ENCODE results near the gene IGSF22.

The IGSF22 gene

GRCh38 chr11:18754308-18754707 is 28.3 kb upstream of the IGSF22 start:
- Histone ChIP-seq H3K23ac (ENCODE audit: low read length) (no peak overlapping the region), H2BK120ac (ENCODE audit: insufficient read depth, low read length, poor library complexity) (no peak overlapping the region), H2AFZ (ENCODE audit: insufficient read depth, low read length, poor library complexity) (no peak overlapping the region), H3K9ac (ENCODE audit: low read length) (no peak overlapping the region), H2BK5ac (ENCODE audit: low read depth, low read length, poor library complexity) (no peak overlapping the region), H3K27me3 (ENCODE audit: insufficient read depth, low read length) (no peaks in the 10 kb centered on the region), H3K4me2 (ENCODE audit: low read length) (no peak overlapping the region), H4K12ac (ENCODE audit: low read depth, low read length) (no peak overlapping the region), H3K4ac (ENCODE audit: low read depth, low read length) (no peak overlapping the region), H3K79me2 (ENCODE audit: control insufficient read depth, insufficient read depth, low read length, poor library complexity) (no peaks in the 10 kb centered on the region), H3K4me1 (ENCODE audit: control insufficient read depth in 1 of 2, insufficient read depth in 2 of 2, low read length in 2 of 2) (peaks cover 7 to 9% of the 10 kb centered on the region in 2 experiments), H3K4me3 (ENCODE audit: low read depth, low read length) (no peak overlapping the region), H3K36me3 (ENCODE audit: control insufficient read depth in 1 of 2, insufficient read depth in 2 of 2, low read length in 2 of 2) (no peaks in the 10 kb centered on the region), H3K27ac (ENCODE audit: low read depth, low read length) (no peak overlapping the region), H4K8ac (ENCODE audit: low read depth, low read length) (no peak overlapping the region), H2BK12ac (ENCODE audit: low read length) (no peak overlapping the region), H3K18ac (ENCODE audit: low read length) (no peak overlapping the region), H3K14ac (ENCODE audit: low read length) (no peak overlapping the region), H3K79me1 (ENCODE audit: low read length) (peaks cover 3% of the 10 kb centered on the region), H2AK5ac (ENCODE audit: low read length) (no peak overlapping the region), H3K9me3 (ENCODE audit: insufficient read depth, low read depth, low read length) (no peaks in the 10 kb centered on the region), H4K91ac (ENCODE audit: low read depth, low read length) (no peak overlapping the region)
- DNase-seq: no peak
- no CpG with 5 or more reads among the region's 5 CpGs for WGBS (ENCODE audit: extremely low coverage, insufficient coverage, insufficient read length)

- Histone ChIP-seq H3K79me1 (ENCODE audit: low read length) (peaks cover 3% of the 10 kb centered on the region), H2BK120ac (ENCODE audit: insufficient read depth, low read length, poor library complexity) (no peak overlapping the region), H3K4me2 (ENCODE audit: low read length) (no peak overlapping the region), H3K4me3 (ENCODE audit: low read depth, low read length) (no peak overlapping the region), H3K27me3 (ENCODE audit: insufficient read depth, low read length) (no peaks in the 10 kb centered on the region), H3K36me3 (ENCODE audit: control insufficient read depth in 1 of 2, insufficient read depth in 2 of 2, low read length in 2 of 2) (no peaks in the 10 kb centered on the region), H3K4me1 (ENCODE audit: control insufficient read depth in 1 of 2, insufficient read depth in 2 of 2, low read length in 2 of 2) (peaks cover 9 to 11% of the 10 kb centered on the region in 2 experiments), H4K91ac (ENCODE audit: low read depth, low read length) (no peak overlapping the region), H2AK5ac (ENCODE audit: low read length) (no peak overlapping the region), H4K8ac (ENCODE audit: low read depth, low read length) (no peak overlapping the region), H3K9ac (ENCODE audit: low read length) (no peak overlapping the region), H3K4ac (ENCODE audit: low read depth, low read length) (no peak overlapping the region), H3K14ac (ENCODE audit: low read length) (no peak overlapping the region), H3K23ac (ENCODE audit: low read length) (no peak overlapping the region), H2AFZ (ENCODE audit: insufficient read depth, low read length, poor library complexity) (no peak overlapping the region), H2BK5ac (ENCODE audit: low read depth, low read length, poor library complexity) (no peak overlapping the region), H4K12ac (ENCODE audit: low read depth, low read length) (no peak overlapping the region), H3K79me2 (ENCODE audit: control insufficient read depth, insufficient read depth, low read length, poor library complexity) (no peaks in the 10 kb centered on the region), H3K18ac (ENCODE audit: low read length) (no peak overlapping the region), H2BK12ac (ENCODE audit: low read length) (no peak overlapping the region), H3K27ac (ENCODE audit: low read depth, low read length) (no peak overlapping the region), H3K9me3 (ENCODE audit: insufficient read depth, low read depth, low read length) (no peaks in the 10 kb centered on the region)
- WGBS (ENCODE audit: extremely low coverage, insufficient coverage, insufficient read length): no CpG with 5 or more reads among the region's 3 CpGs
- no peak for DNase-seq
These were observed 26.5 kb upstream of the IGSF22 start for GRCh38 chr11:18752502-18752901.

- peaks cover 9 to 11% of the 10 kb centered on the region in 2 experiments for H3K4me1 ChIP-seq (ENCODE audit: control insufficient read depth in 1 of 2, insufficient read depth in 2 of 2, low read length in 2 of 2)
- H3K18ac ChIP-seq (ENCODE audit: low read length): no peak overlapping the region
- no peak overlapping the region for H2BK12ac ChIP-seq (ENCODE audit: low read length)
- H3K4me3 ChIP-seq (ENCODE audit: low read depth, low read length): no peak overlapping the region
- H3K4me2 ChIP-seq (ENCODE audit: low read length): no peak overlapping the region
- no peak overlapping the region for H4K91ac ChIP-seq (ENCODE audit: low read depth, low read length)
- no peaks in the 10 kb centered on the region for H3K36me3 ChIP-seq (ENCODE audit: control insufficient read depth in 1 of 2, insufficient read depth in 2 of 2, low read length in 2 of 2)
- no peak overlapping the region for H2AFZ ChIP-seq (ENCODE audit: insufficient read depth, low read length, poor library complexity)
- H3K27me3 ChIP-seq (ENCODE audit: insufficient read depth, low read length): no peaks in the 10 kb centered on the region
- no CpG with 5 or more reads among the region's 3 CpGs for WGBS (ENCODE audit: extremely low coverage, insufficient coverage, insufficient read length)
- no peak overlapping the region for H2BK5ac ChIP-seq (ENCODE audit: low read depth, low read length, poor library complexity)
- no peaks in the 10 kb centered on the region for H3K79me2 ChIP-seq (ENCODE audit: control insufficient read depth, insufficient read depth, low read length, poor library complexity)
- no peak overlapping the region for H4K8ac ChIP-seq (ENCODE audit: low read depth, low read length)
- H3K27ac ChIP-seq (ENCODE audit: low read depth, low read length): no peak overlapping the region
- no peak overlapping the region for H3K23ac ChIP-seq (ENCODE audit: low read length)
- H2AK5ac ChIP-seq (ENCODE audit: low read length): no peak overlapping the region
- H3K4ac ChIP-seq (ENCODE audit: low read depth, low read length): no peak overlapping the region
- H2BK120ac ChIP-seq (ENCODE audit: insufficient read depth, low read length, poor library complexity): no peak overlapping the region
- H3K79me1 ChIP-seq (ENCODE audit: low read length): peaks cover 3% of the 10 kb centered on the region
- no peaks in the 10 kb centered on the region for H3K9me3 ChIP-seq (ENCODE audit: insufficient read depth, low read depth, low read length)
- H3K14ac ChIP-seq (ENCODE audit: low read length): no peak overlapping the region
- no peak for DNase-seq
- no peak overlapping the region for H3K9ac ChIP-seq (ENCODE audit: low read length)
- H4K12ac ChIP-seq (ENCODE audit: low read depth, low read length): no peak overlapping the region
These were observed 25.0 kb upstream of the IGSF22 start for GRCh38 chr11:18750944-18751343.

GRCh38 chr11:18749681-18750319 is 23.8 kb upstream of the IGSF22 start:
- Histone ChIP-seq H3K18ac (ENCODE audit: low read length) (peak overlapping the region; percentile 16), H2BK120ac (ENCODE audit: insufficient read depth, low read length, poor library complexity) (peak overlapping the region; percentile 33), H3K9ac (ENCODE audit: low read length) (no peak overlapping the region), H4K8ac (ENCODE audit: low read depth, low read length) (peak overlapping the region; percentile 82), H2AK5ac (ENCODE audit: low read length) (no peak overlapping the region), H3K23ac (ENCODE audit: low read length) (no peak overlapping the region), H2BK12ac (ENCODE audit: low read length) (peak overlapping the region; percentile 10), H3K79me1 (ENCODE audit: low read length) (peaks cover 3% of the 10 kb centered on the region), H3K79me2 (ENCODE audit: control insufficient read depth, insufficient read depth, low read length, poor library complexity) (no peaks in the 10 kb centered on the region), H3K36me3 (ENCODE audit: control insufficient read depth in 1 of 2, insufficient read depth in 2 of 2, low read length in 2 of 2) (no peaks in the 10 kb centered on the region), H3K27ac (ENCODE audit: low read depth, low read length) (peak overlapping the region; percentile 49), H2BK5ac (ENCODE audit: low read depth, low read length, poor library complexity) (no peak overlapping the region), H4K91ac (ENCODE audit: low read depth, low read length) (peak overlapping the region; percentile 76), H3K27me3 (ENCODE audit: insufficient read depth, low read length) (no peaks in the 10 kb centered on the region), H3K4me3 (ENCODE audit: low read depth, low read length) (no peak overlapping the region), H3K14ac (ENCODE audit: low read length) (peak overlapping the region; percentile 30), H4K12ac (ENCODE audit: low read depth, low read length) (peak overlapping the region; percentile 27), H3K4ac (ENCODE audit: low read depth, low read length) (peak overlapping the region; percentile 25), H3K4me2 (ENCODE audit: low read length) (no peak overlapping the region), H3K4me1 (ENCODE audit: control insufficient read depth in 1 of 2, insufficient read depth in 2 of 2, low read length in 2 of 2) (peaks cover 9 to 11% of the 10 kb centered on the region in 2 experiments), H3K9me3 (ENCODE audit: insufficient read depth, low read depth, low read length) (no peaks in the 10 kb centered on the region), H2AFZ (ENCODE audit: insufficient read depth, low read length, poor library complexity) (peak overlapping the region; percentile 69)
- no CpG with 5 or more reads among the region's 12 CpGs for WGBS (ENCODE audit: extremely low coverage, insufficient coverage, insufficient read length)
- no peak for DNase-seq
